Right lobe of liver (tissue), 4 donors: ENCODE measurements around the gene MEPE.

Experiments used
- POLR2A ChIP-seq: fragments of 450-650 bp; IDR thresholded peaks from one replicate; pipeline ENCODE4 v1.6.1; 2017; ENCODE audit warnings: antibody characterized with exemption, mild to moderate bottlenecking
- TF ChIP-seq, protein P1 (sequence below), 4 donors: fragments of 200-600 bp in 3 of 4; fragments of 450-650 bp in 1 of 4; IDR thresholded peaks; one replicate each; pipeline versions ENCODE4 v1.5.1 to v1.8.0; 2016 to 2022; ENCODE audit warnings: antibody characterized with exemption in 4 of 4, mild to moderate bottlenecking in 2 of 4
- donor health status: DM: no; HTN: no; CAD: no.
- donor health status: DM: no; HTN: no; CAD: no.
- donor health status: DM: no; HTN: yes; CAD: no.

DNA sequence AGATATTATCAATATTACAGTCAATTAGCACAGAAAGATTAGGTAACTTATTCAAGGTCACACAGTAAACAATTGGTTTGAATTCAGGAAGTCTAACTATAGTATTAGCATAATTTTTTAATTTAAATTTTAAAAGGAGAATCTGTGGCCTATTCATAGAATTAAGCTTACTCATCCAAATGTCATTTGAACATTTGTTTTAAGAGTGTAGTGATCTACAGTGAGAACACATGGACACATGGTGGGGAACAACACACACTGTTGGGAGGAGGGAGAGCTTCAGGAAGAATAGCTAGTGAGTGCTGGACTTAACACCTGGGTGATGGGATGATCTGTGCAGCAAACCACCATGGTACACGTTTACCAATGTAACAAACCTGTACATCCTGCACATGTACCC, 48.3 kb downstream of the MEPE start:
- TF ChIP-seq, protein P1, sequence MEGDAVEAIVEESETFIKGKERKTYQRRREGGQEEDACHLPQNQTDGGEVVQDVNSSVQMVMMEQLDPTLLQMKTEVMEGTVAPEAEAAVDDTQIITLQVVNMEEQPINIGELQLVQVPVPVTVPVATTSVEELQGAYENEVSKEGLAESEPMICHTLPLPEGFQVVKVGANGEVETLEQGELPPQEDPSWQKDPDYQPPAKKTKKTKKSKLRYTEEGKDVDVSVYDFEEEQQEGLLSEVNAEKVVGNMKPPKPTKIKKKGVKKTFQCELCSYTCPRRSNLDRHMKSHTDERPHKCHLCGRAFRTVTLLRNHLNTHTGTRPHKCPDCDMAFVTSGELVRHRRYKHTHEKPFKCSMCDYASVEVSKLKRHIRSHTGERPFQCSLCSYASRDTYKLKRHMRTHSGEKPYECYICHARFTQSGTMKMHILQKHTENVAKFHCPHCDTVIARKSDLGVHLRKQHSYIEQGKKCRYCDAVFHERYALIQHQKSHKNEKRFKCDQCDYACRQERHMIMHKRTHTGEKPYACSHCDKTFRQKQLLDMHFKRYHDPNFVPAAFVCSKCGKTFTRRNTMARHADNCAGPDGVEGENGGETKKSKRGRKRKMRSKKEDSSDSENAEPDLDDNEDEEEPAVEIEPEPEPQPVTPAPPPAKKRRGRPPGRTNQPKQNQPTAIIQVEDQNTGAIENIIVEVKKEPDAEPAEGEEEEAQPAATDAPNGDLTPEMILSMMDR (IDR thresholded peaks at IDR 0.05), result no peak
- TF ChIP-seq POLR2A, result no peak
